Left ventricle myocardium inferior (tissue), 1 donor: ENCODE data around the gene TMEM231. TPM values are rescaled to one million over a fixed set of nuclear protein-coding genes. Genes with fewer than 3 reads are reported as not detected.
"Not testable (repeated sequence)": the region's sequence is repeated elsewhere in the genome, so short reads cannot be mapped to it uniquely, and the experiment has no call there.

ENCODE experiments used
- DNase-seq: peaks from one replicate; pipeline ENCODE4 v3.0.0-alpha.2; 2020
- H3K27ac ChIP-seq: fragments of 200-600 bp; replicated peaks from 2 replicates; pipeline ENCODE4 v1.8.0; 2021
- H3K27me3 ChIP-seq: fragments of 200-600 bp; 2 replicates; pipeline ENCODE4 v1.8.0; 2021; ENCODE audit warnings: low read depth
- H3K36me3 ChIP-seq: fragments of 200-600 bp; 2 replicates; pipeline ENCODE4 v1.8.0; 2021
- H3K4me1 ChIP-seq: fragments of 200-600 bp; 2 replicates; pipeline ENCODE4 v1.8.0; 2021
- H3K4me3 ChIP-seq: fragments of 200-600 bp; 2 replicates; pipeline ENCODE4 v1.8.0; 2021; ENCODE audit warnings: mild to moderate bottlenecking, moderate library complexity
- H3K9me3 ChIP-seq: fragments of 200-600 bp; replicated peaks from 2 replicates; pipeline ENCODE4 v1.8.0; 2021
- intact Hi-C: fragments of 100-400 bp; cut with micrococcal nuclease; formaldehyde crosslinking; loops from one replicate; pipeline ENCODE4 v1.11.0; 2022
- total RNA-seq: library from RNA; stranded (reverse); fragmentation: NEBNext Ultra II Directional; extraction: Animal tissue kit (Norgen Biotek cat#: 25700); gene quantifications from one replicate; pipeline ENCODE4 v1.2.1, GENCODE V29; 2021
- TF ChIP-seq, protein P1 (sequence below): fragments of 200-600 bp; IDR thresholded peaks from 2 replicates; pipeline ENCODE4 v1.8.0; 2021; ENCODE audit warnings: antibody characterized with exemption, mild to moderate bottlenecking, borderline replicate concordance
- donor health status: DM: no; HTN: yes; CAD: no; lungs with severe emphysema.

TMEM231 gene
- total RNA-seq, 1 donor from 2014 or later, result 6.6 TPM

- Histone ChIP-seq H3K9me3 (no peaks in the 10 kb centered on the region), H3K4me3 (no peak overlapping the region), H3K4me1 (no peaks in the 10 kb centered on the region), H3K27me3 (no peaks in the 10 kb centered on the region), H3K27ac (no peak overlapping the region), H3K36me3 (no peaks in the 10 kb centered on the region)
- DNase-seq, result no peak
- TF ChIP-seq, protein P1, sequence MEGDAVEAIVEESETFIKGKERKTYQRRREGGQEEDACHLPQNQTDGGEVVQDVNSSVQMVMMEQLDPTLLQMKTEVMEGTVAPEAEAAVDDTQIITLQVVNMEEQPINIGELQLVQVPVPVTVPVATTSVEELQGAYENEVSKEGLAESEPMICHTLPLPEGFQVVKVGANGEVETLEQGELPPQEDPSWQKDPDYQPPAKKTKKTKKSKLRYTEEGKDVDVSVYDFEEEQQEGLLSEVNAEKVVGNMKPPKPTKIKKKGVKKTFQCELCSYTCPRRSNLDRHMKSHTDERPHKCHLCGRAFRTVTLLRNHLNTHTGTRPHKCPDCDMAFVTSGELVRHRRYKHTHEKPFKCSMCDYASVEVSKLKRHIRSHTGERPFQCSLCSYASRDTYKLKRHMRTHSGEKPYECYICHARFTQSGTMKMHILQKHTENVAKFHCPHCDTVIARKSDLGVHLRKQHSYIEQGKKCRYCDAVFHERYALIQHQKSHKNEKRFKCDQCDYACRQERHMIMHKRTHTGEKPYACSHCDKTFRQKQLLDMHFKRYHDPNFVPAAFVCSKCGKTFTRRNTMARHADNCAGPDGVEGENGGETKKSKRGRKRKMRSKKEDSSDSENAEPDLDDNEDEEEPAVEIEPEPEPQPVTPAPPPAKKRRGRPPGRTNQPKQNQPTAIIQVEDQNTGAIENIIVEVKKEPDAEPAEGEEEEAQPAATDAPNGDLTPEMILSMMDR, result no peak
- intact Hi-C loops, result no loop called here
Measured at GRCh38 chr16:75526032-75526790, 29.8 kb downstream of the TMEM231 start.

DNA sequence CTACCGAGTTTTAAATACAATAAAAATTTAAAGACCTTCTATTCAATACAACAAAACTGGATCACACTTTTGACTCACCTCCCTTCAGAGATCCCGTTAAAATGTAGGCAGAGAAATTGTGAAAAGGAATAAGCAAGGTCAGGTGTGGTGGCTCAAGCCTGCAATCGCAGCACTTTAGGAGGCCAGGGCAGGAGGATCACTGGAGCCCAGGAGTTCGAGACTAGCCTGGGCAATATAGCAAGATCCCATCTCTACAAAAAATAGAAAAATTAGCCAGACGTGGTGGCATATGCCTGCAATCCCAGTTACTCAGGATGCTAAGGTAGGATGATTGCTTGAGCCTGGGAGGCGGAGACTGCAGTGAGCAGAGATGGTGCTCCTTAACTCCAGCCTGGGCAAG is 36.9 kb downstream of the TMEM231 start:
- Histone ChIP-seq H3K4me1 (peaks cover 13% of the 10 kb centered on the region), H3K9me3 (no peaks in the 10 kb centered on the region), H3K27ac (no peak overlapping the region), H3K4me3 (no peak overlapping the region), H3K36me3 (no peaks in the 10 kb centered on the region), H3K27me3 (no peaks in the 10 kb centered on the region)
- TF ChIP-seq, protein P1, result no peak
- intact Hi-C loops, result loop anchor here (2.0 kb wide), 1 partner anchor 30 kb away; no protein-coding TSS in a partner anchor
- no peak for DNase-seq

DNA sequence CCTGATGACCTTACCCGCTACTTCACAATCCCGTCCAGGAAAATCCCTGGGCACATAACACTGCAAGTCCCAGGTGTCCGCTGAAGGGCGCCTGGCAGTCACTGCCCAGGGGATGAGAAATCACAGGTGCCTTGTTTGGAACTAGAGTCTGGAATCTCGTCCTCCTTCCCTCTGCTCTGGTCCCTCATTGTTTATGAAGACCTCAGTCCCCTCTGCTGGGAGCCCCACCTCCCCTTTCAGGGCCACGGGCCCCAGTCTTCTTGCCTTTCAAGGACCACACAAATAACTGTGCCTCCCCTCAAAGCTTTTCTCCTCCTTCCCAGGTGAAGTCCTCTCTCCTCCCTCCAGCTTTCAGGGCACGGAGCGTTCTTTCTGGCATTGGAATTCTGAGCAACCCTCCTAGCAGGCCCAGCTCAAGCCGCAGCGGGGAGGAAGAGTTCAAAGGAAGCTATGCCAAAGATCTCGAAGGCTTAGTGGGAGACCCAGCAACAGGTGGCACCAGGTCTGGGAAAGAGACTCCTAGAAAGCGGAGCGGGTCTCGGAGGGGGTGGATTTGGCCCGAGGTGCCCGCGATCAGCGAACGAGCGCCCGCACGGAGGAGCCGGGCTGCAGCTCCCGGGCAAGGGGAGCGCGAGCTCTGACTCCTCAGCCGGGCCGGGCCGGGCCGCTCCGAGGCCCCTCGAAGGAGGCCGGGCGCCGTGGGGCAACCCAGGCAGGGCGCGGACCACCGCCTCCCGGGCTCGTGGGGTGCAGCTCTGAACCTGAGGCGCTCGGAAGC is 39.7 kb downstream of the TMEM231 start:
- Histone ChIP-seq H3K4me1 (peaks cover 13% of the 10 kb centered on the region), H3K4me3 (peak overlapping the region; percentile 96), H3K27ac (peak overlapping the region; percentile 98)
- H3K27me3 ChIP-seq, H3K9me3 ChIP-seq, DNase-seq, intact Hi-C loops, H3K36me3 ChIP-seq: not testable (repeated sequence)

GRCh38 chr16:75514296-75514695 is 41.8 kb downstream of the TMEM231 start:
- DNase-seq, result no peak
- H3K9me3 ChIP-seq, result no peaks in the 10 kb centered on the region
- TF ChIP-seq, protein P1, result no peak
- peaks cover 13% of the 10 kb centered on the region for H3K4me1 ChIP-seq
- H3K27me3 ChIP-seq, result no peaks in the 10 kb centered on the region
- H3K27ac ChIP-seq, result no peak overlapping the region
- intact Hi-C loops, result no loop called here
- no peak overlapping the region for H3K4me3 ChIP-seq
- no peaks in the 10 kb centered on the region for H3K36me3 ChIP-seq

DNA sequence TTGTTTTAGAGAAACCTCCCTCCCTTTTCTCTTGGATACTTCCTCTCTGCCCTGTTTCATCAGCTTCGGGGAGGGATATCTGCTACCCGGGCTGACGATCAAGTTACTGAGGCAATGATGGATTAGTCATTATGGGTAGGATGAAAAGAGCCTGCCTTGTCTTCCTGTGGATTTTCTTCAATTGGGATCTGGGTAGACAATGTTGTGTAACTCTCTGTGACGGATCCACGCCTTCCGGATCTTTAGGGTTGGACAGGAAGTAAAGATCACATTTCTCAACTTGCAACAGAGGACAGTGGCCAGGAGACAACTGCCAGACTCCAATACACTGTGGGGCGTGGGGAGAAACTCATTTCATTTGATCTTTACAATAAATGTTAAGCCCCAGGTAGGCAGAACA is 49.5 kb downstream of the TMEM231 start:
- Histone ChIP-seq H3K36me3 (no peaks in the 10 kb centered on the region), H3K4me1 (peaks cover 18% of the 10 kb centered on the region), H3K4me3 (no peak overlapping the region), H3K9me3 (no peaks in the 10 kb centered on the region), H3K27me3 (no peaks in the 10 kb centered on the region), H3K27ac (peak overlapping the region; percentile 60)
- TF ChIP-seq, protein P1, result no peak
- DNase-seq, result no peak
- intact Hi-C loops, result no loop called here

GRCh38 chr16:75506107-75506506 is 49.9 kb downstream of the TMEM231 start:
- intact Hi-C loops, result no loop called here

More at GRCh38 chr16:75506107-75506506, 49.9 kb downstream of the TMEM231 start:
- Histone ChIP-seq H3K36me3 (no peaks in the 10 kb centered on the region), H3K27me3 (no peaks in the 10 kb centered on the region), H3K27ac (peak overlapping the region; percentile 60), H3K9me3 (no peaks in the 10 kb centered on the region), H3K4me3 (no peak overlapping the region), H3K4me1 (peaks cover 21% of the 10 kb centered on the region)
- no peak for DNase-seq
- TF ChIP-seq, protein P1, result no peak
